ENCODE results near the gene REXO5. TPM values are rescaled to one million over a fixed set of nuclear protein-coding genes. Genes with fewer than 3 reads are reported as not detected.

Gene REXO5
- total and polyA plus RNA-seq, 2 of the 13 experiments (the other 11 are each of a cell fraction or from before 2014, with no cell fraction given) = 5.9 to 13.1 TPM

- TF ChIP-seq ZNF512B (CRISPR knock-in tag; IDR thresholded peaks at IDR 0.05; ENCODE audit: borderline replicate concordance) (0 out of 2 replicates have a peak, but pooled peaks have one; percentile 34), SRSF4 (IDR thresholded peaks at IDR 0.05; ENCODE audit: low read depth, low read length, poor library complexity, severe bottlenecking) (no peak), RFX1 (IDR thresholded peaks at IDR 0.05) (no peak), ZNF17 (CRISPR knock-in tag; IDR thresholded peaks at IDR 0.05) (no peak), CSRNP1 (CRISPR knock-in tag; IDR thresholded peaks at IDR 0.05) (no peak), SKIL (CRISPR knock-in tag; IDR thresholded peaks at IDR 0.05; ENCODE audit: borderline replicate concordance) (no peak), ZNF720 (CRISPR knock-in tag; IDR thresholded peaks at IDR 0.05) (no peak), NFKBIZ (CRISPR knock-in tag; IDR thresholded peaks at IDR 0.05) (no peak), ZNF414 (CRISPR knock-in tag; IDR thresholded peaks at IDR 0.05) (no peak), ZNF772 (CRISPR knock-in tag; IDR thresholded peaks at IDR 0.05) (no peak), AKNA (CRISPR knock-in tag; IDR thresholded peaks at IDR 0.05; ENCODE audit: borderline replicate concordance) (no peak), ZBTB46 (CRISPR knock-in tag; IDR thresholded peaks at IDR 0.05; ENCODE audit: borderline replicate concordance) (no peak), POGZ (CRISPR knock-in tag; IDR thresholded peaks at IDR 0.05) (no peak), KLF12 (CRISPR knock-in tag; IDR thresholded peaks at IDR 0.05; ENCODE audit: borderline replicate concordance) (no peak), ZBTB38 (CRISPR knock-in tag; IDR thresholded peaks at IDR 0.05) (peak; percentile 87)
Measured at GRCh38 chr16:20807862-20808261, 1.5 kb downstream of the REXO5 start (continued).

Measured in HepG2 (cell line).